GM12878 (cell line): ENCODE data around the gene PPAT. TPM values are rescaled to one million over a fixed set of nuclear protein-coding genes. Genes with fewer than 3 reads are reported as not detected.

Experiments used
- ATAC-seq: fragments of 200-7000 bp; cut with Tn5 transposase; 3 replicates; pipeline ENCODE4 v1.9.1; 2020; ENCODE audit warnings: mild to moderate bottlenecking, moderate library complexity
- BruUV-seq: library from RNA; stranded (reverse); fragments of 400-500 nt; replicated peaks from 2 replicates; lab custom pipeline; 2021; lab: Mats Ljungman, UMichigan
- CTCF ChIA-PET: fragments of 300-600 bp; sonication (Branson Sonifier 250); formaldehyde crosslinking; extraction: SDS; loops from one replicate; lab custom pipeline; 2021; ENCODE audit warnings: inconsistent platforms; lab: Yijun Ruan, JAX
- POLR2A ChIA-PET: fragments of 350-600 bp; formaldehyde crosslinking; extraction: SDS; loops from one replicate; lab custom pipeline; 2021; ENCODE audit warnings: inconsistent platforms; lab: Charles Lee
- RAD21 ChIA-PET: fragments of 300-600 bp; sonication (Branson Sonifier 250); formaldehyde crosslinking; loops from one replicate; lab custom pipeline; 2023; ENCODE audit warnings: antibody characterized with exemption; ENCODE audit not compliant: unreplicated experiment; lab: Charles Lee
- SMC1A ChIA-PET: fragments of 300-600 bp; sonication (Branson Sonifier 250); formaldehyde crosslinking; loops from one replicate; lab custom pipeline; 2023; ENCODE audit not compliant: unreplicated experiment, uncharacterized antibody; lab: Charles Lee
- DNase-seq: peaks from one replicate; pipeline ENCODE4 v3.0.0-alpha.2; 2011; ENCODE audit warnings: low read depth, low spot score
- FAIRE-seq: peaks from 3 replicates; lab custom pipeline; 2011; peaks lifted over from hg19 to GRCh38; lab: Jason Lieb, UNC
- H2AFZ ChIP-seq: 2 replicates; pipeline ENCODE4 v1.6.0; 2011; ENCODE audit warnings: low read depth, low read length, control low read depth; ENCODE audit not compliant: control insufficient read depth
- H3K27ac ChIP-seq: 2 replicates; pipeline ENCODE4 v1.5.1; 2011; ENCODE audit warnings: control low read depth; ENCODE audit not compliant: control insufficient read depth, insufficient read depth
- H3K27me3 ChIP-seq, 2 experiments: replicated peaks in 1 of 2; 2 replicates each; pipeline versions ENCODE4 v1.6.0 to v1.6.1; 2011; ENCODE audit warnings: low read length in 1 of 2; ENCODE audit not compliant: control insufficient read depth in 2 of 2, insufficient read depth in 2 of 2
- H3K36me3 ChIP-seq, 2 experiments: 2 replicates each; pipeline ENCODE4 v1.5.1; 2011; ENCODE audit warnings: low read length in 1 of 2; ENCODE audit not compliant: control insufficient read depth in 2 of 2, insufficient read depth in 2 of 2
- H3K4me1 ChIP-seq: 2 replicates; pipeline ENCODE4 v1.6.1; 2011; ENCODE audit warnings: mild to moderate bottlenecking, low read length, moderate library complexity, mixed read lengths; ENCODE audit not compliant: control insufficient read depth, insufficient read depth
- H3K4me2 ChIP-seq: 2 replicates; pipeline ENCODE4 v1.6.0; 2011; ENCODE audit warnings: control low read depth; ENCODE audit not compliant: control insufficient read depth, insufficient read depth
- H3K4me3 ChIP-seq: fragments of 200-600 bp; sonication (generic); 2 replicates; pipeline ENCODE4 v1.5.1; 2016
- H3K79me2 ChIP-seq: 2 replicates; pipeline ENCODE4 v1.6.0; 2011; ENCODE audit warnings: low read length; ENCODE audit not compliant: control insufficient read depth, insufficient read depth
- H3K9ac ChIP-seq: 2 replicates; pipeline ENCODE4 v1.8.0; 2011; ENCODE audit warnings: low read length, control low read depth, mixed read lengths; ENCODE audit not compliant: control insufficient read depth, insufficient read depth
- H3K9me3 ChIP-seq: replicated peaks from 3 replicates; pipeline ENCODE4 v1.5.1; 2011; ENCODE audit warnings: mild to moderate bottlenecking, low read length; ENCODE audit not compliant: control insufficient read depth, insufficient read depth
- H4K20me1 ChIP-seq: 2 replicates; pipeline ENCODE4 v1.6.0; 2011; ENCODE audit not compliant: control insufficient read depth, insufficient read depth
- BMI1 ChIP-seq: fragments of 450-650 bp; IDR thresholded peaks from 2 replicates; pipeline ENCODE4 v1.6.1; 2016; ENCODE audit warnings: mild to moderate bottlenecking, moderate library complexity, borderline replicate concordance
- E2F4 ChIP-seq: IDR thresholded peaks from 2 replicates; pipeline ENCODE4 v1.6.1; 2012; ENCODE audit warnings: low read depth, low read length, improper control_type of control experiment
- EZH2 ChIP-seq: IDR thresholded peaks from 2 replicates; pipeline ENCODE4 v1.6.1; 2012; ENCODE audit warnings: low read depth, mild to moderate bottlenecking, control low read depth, inconsistent platforms, low read length, borderline replicate concordance; ENCODE audit not compliant: control insufficient read depth
- MEF2B ChIP-seq: fragments of 450-650 bp; IDR thresholded peaks from 2 replicates; pipeline ENCODE4 v1.6.1; 2018; ENCODE audit warnings: mild to moderate bottlenecking, moderate library complexity; ENCODE audit not compliant: partially characterized antibody, poor library complexity, severe bottlenecking
- NFYA ChIP-seq: IDR thresholded peaks from 2 replicates; pipeline ENCODE4 v1.6.1; 2011; ENCODE audit warnings: low read depth, mild to moderate bottlenecking, low read length, improper control_type of control experiment, borderline replicate concordance
- NRF1 ChIP-seq: conservative IDR thresholded peaks from 2 replicates; pipeline ENCODE4 v1.6.1; 2011; ENCODE audit warnings: mild to moderate bottlenecking, low read depth, low read length, improper control_type of control experiment
- PRDM15 ChIP-seq: fragments of 450-650 bp; formaldehyde crosslinking; IDR thresholded peaks from 2 replicates; pipeline ENCODE4 v1.4.0; 2020; ENCODE audit warnings: mild to moderate bottlenecking, moderate library complexity
- RB1 ChIP-seq: fragments of 450-650 bp; formaldehyde crosslinking; IDR thresholded peaks from 2 replicates; pipeline ENCODE4 v1.6.1; 2017; ENCODE audit warnings: mild to moderate bottlenecking, borderline replicate concordance
- SUPT20H ChIP-seq: IDR thresholded peaks from 2 replicates; pipeline ENCODE4 v1.6.1; 2011; ENCODE audit warnings: low read depth, mild to moderate bottlenecking, low read length, moderate library complexity, borderline replicate concordance; ENCODE audit not compliant: control insufficient read depth
- TBL1XR1 ChIP-seq: IDR thresholded peaks from 2 replicates; pipeline ENCODE4 v1.6.1; 2012; ENCODE audit warnings: low read depth, low read length, improper control_type of control experiment
- WGBS: methylation state at CpG from one replicate; pipeline ENCODE4 v1.1.6; 2016; ENCODE audit warnings: low lambda C conversion rate; ENCODE audit not compliant: insufficient replicate concordance, insufficient coverage; ENCODE audit errors: missing lambda C conversion rate; 5-methylcytosine and 5-hydroxymethylcytosine counted together
- in situ Hi-C: fragments of 300-500 bp; cut with MboI; formaldehyde crosslinking; loops from 9 replicates; pipeline ENCODE4 v1.14.3; 2018; ENCODE audit warnings: mixed read lengths
- intact Hi-C: fragments of 100-400 bp; cut with micrococcal nuclease; formaldehyde crosslinking; loops from one replicate; pipeline ENCODE4 v1.14.2; 2022; ENCODE audit not compliant: unreplicated experiment
- polyA plus RNA-seq, 11 experiments: library from polyadenylated mRNA; depleted of rRNA in 4 of 11; unstranded in 6 of 11; stranded (reverse) in 5 of 11; fragments of >200 nt; fragmentation: Nextera tagmentation in 4 of 11; fragmentation: Illumina TruSeq in 1 of 11; extraction: Ambion mirVana in 4 of 11; extraction: Trizol in 1 of 11; gene quantifications; 1 replicate in 1 of 11; 2 replicates in 10 of 11; pipeline versions ENCODE4 v1.2.1 to v1.2.3, GENCODE V29; 2011 to 2016; ENCODE audit warnings: inconsistent platforms in 2 of 11, missing spikeins in 2 of 11, low read depth in 1 of 11
- total RNA-seq, 4 experiments: library from RNA; depleted of rRNA in 3 of 4; stranded (reverse); fragments of >200 nt in 3 of 4; fragmentation: Illumina TruSeq in 1 of 4; extraction: Trizol in 1 of 4; gene quantifications; 2 replicates each; pipeline versions ENCODE4 v1.2.1 to v1.2.3, GENCODE V29; 2013 to 2021
- TF ChIP-seq, protein P1 (sequence below): IDR thresholded peaks from 2 replicates; pipeline ENCODE4 v1.6.1; 2012; ENCODE audit warnings: mild to moderate bottlenecking, low read depth, low read length

Gene PPAT
- total and polyA plus RNA-seq, 10 of the 15 experiments (the other 5 are each of a cell fraction or from before 2014, with no cell fraction given), result 24.9 to 50.7 (median 38.0) TPM

DNA sequence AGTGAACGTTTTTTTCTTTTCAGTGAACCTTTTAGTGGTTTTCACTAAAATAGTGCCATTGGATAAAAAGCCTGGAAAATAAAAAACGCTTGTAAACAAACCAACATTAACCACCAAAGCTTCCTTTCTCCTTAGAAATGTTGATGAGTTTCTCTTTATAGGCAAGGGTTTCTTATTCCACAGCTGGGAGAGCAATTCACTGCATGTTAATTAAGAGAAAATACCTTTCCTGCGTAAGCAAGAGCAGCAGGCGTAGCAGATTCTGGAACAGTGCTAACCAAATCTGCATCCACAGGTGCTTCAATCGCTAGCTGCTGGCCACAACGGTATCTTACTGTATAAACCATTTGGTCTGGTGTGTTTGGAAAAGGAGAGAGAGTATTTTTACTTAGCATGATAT, 34.9 kb downstream of the PPAT start:
- no peak for TF ChIP-seq PRDM15 (CRISPR knock-in tag)
- TF ChIP-seq NRF1, result no peak
- TF ChIP-seq MEF2B, result no peak
- TF ChIP-seq RB1, result no peak
- no peak for TF ChIP-seq TBL1XR1
- no peak for TF ChIP-seq EZH2
- TF ChIP-seq BMI1, result no peak
- TF ChIP-seq E2F4, result no peak
- TF ChIP-seq, protein P1, sequence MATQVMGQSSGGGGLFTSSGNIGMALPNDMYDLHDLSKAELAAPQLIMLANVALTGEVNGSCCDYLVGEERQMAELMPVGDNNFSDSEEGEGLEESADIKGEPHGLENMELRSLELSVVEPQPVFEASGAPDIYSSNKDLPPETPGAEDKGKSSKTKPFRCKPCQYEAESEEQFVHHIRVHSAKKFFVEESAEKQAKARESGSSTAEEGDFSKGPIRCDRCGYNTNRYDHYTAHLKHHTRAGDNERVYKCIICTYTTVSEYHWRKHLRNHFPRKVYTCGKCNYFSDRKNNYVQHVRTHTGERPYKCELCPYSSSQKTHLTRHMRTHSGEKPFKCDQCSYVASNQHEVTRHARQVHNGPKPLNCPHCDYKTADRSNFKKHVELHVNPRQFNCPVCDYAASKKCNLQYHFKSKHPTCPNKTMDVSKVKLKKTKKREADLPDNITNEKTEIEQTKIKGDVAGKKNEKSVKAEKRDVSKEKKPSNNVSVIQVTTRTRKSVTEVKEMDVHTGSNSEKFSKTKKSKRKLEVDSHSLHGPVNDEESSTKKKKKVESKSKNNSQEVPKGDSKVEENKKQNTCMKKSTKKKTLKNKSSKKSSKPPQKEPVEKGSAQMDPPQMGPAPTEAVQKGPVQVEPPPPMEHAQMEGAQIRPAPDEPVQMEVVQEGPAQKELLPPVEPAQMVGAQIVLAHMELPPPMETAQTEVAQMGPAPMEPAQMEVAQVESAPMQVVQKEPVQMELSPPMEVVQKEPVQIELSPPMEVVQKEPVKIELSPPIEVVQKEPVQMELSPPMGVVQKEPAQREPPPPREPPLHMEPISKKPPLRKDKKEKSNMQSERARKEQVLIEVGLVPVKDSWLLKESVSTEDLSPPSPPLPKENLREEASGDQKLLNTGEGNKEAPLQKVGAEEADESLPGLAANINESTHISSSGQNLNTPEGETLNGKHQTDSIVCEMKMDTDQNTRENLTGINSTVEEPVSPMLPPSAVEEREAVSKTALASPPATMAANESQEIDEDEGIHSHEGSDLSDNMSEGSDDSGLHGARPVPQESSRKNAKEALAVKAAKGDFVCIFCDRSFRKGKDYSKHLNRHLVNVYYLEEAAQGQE, result no peak
- TF ChIP-seq SUPT20H, result no peak
- TF ChIP-seq NFYA, result no peak
- TF ChIP-seq, all 136 proteins: peak for 0
- H3K4me1 ChIP-seq, result no peaks in the 10 kb centered on the region
- no peak overlapping the region for H2AFZ ChIP-seq
- no peaks in the 10 kb centered on the region for H3K27me3 ChIP-seq
- CTCF ChIA-PET, result no interaction called here
- FAIRE-seq (no peak), DNase-seq (no peak), ATAC-seq (no peak)
- in situ Hi-C loops (no loop called here), intact Hi-C loops (no loop called here)
- POLR2A ChIA-PET, result no interaction called here
- H4K20me1 ChIP-seq, result no peaks in the 10 kb centered on the region
- H3K36me3 ChIP-seq, result peaks cover 2 to 19% of the 10 kb centered on the region in 2 experiments
- H3K4me2 ChIP-seq, result no peak overlapping the region
- RAD21 ChIA-PET, result no interaction called here
- no peaks in the 10 kb centered on the region for H3K79me2 ChIP-seq
- no peaks in the 10 kb centered on the region for H3K9me3 ChIP-seq
- H3K4me3 ChIP-seq, result no peak overlapping the region
- H3K9ac ChIP-seq, result no peak overlapping the region
- SMC1A ChIA-PET, result no interaction called here
- no peak overlapping the region for H3K27ac ChIP-seq
- BruUV-seq, result no TSS peak
- WGBS, result 89% methylated on average over 6 of the region's 6 CpGs
